ENCODE data around the gene ATG3.

GRCh38 chr3:112555535-112556170 lies 6.1 kb downstream of the ATG3 start:
- TF ChIP-seq TCF4 (CRISPR knock-in tag; IDR thresholded peaks at IDR 0.05; ENCODE audit: borderline replicate concordance): no peak
- TF ChIP-seq CREB5 (CRISPR knock-in tag; IDR thresholded peaks at IDR 0.05; ENCODE audit: low read depth): no peak
- no peak for TF ChIP-seq ZNF8 (CRISPR knock-in tag; IDR thresholded peaks at IDR 0.05)
- TF ChIP-seq ZFP3 (CRISPR knock-in tag; IDR thresholded peaks at IDR 0.05): no peak
- no peak for TF ChIP-seq GLIS3 (CRISPR knock-in tag; IDR thresholded peaks at IDR 0.05)
- TF ChIP-seq, protein P1, sequence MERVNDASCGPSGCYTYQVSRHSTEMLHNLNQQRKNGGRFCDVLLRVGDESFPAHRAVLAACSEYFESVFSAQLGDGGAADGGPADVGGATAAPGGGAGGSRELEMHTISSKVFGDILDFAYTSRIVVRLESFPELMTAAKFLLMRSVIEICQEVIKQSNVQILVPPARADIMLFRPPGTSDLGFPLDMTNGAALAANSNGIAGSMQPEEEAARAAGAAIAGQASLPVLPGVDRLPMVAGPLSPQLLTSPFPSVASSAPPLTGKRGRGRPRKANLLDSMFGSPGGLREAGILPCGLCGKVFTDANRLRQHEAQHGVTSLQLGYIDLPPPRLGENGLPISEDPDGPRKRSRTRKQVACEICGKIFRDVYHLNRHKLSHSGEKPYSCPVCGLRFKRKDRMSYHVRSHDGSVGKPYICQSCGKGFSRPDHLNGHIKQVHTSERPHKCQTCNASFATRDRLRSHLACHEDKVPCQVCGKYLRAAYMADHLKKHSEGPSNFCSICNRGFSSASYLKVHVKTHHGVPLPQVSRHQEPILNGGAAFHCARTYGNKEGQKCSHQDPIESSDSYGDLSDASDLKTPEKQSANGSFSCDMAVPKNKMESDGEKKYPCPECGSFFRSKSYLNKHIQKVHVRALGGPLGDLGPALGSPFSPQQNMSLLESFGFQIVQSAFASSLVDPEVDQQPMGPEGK (CRISPR knock-in tag; IDR thresholded peaks at IDR 0.05; ENCODE audit: borderline replicate concordance): no peak
- no peak for TF ChIP-seq SNAI2 (CRISPR knock-in tag; IDR thresholded peaks at IDR 0.05)
- TF ChIP-seq ARNTL (CRISPR knock-in tag; IDR thresholded peaks at IDR 0.05; ENCODE audit: borderline replicate concordance, low read depth): no peak
- TF ChIP-seq ESRRG (CRISPR knock-in tag; IDR thresholded peaks at IDR 0.05): no peak
- TF ChIP-seq ISL1 (CRISPR knock-in tag; IDR thresholded peaks at IDR 0.05): no peak
- no peak for TF ChIP-seq TOX (CRISPR knock-in tag; IDR thresholded peaks at IDR 0.05; ENCODE audit: borderline replicate concordance)
